Fibroblast of lung (primary cell): ENCODE results near the gene ZDHHC8. TPM values are rescaled to one million over a fixed set of nuclear protein-coding genes. Genes with fewer than 3 reads are reported as not detected.

Experiments
- DNase-seq, 2 donors: peaks; one replicate each; pipeline versions ENCODE4 v3.0.0 to v3.0.0-alpha.2; 2010; ENCODE audit warnings: low read depth in 2 of 2
- H2AFZ ChIP-seq: 2 replicates; pipeline ENCODE4 v1.5.1; 2012; ENCODE audit warnings: low read length, control low read depth, inconsistent platforms
- H3K27ac ChIP-seq: 2 replicates; pipeline ENCODE4 v1.5.1; 2011; ENCODE audit warnings: low read length, control low read depth; ENCODE audit not compliant: insufficient read depth
- H3K27me3 ChIP-seq: 2 replicates; pipeline ENCODE4 v1.5.1; 2011; ENCODE audit warnings: mild to moderate bottlenecking, low read length; ENCODE audit not compliant: control insufficient read depth, insufficient read depth
- H3K36me3 ChIP-seq: 2 replicates; pipeline ENCODE4 v1.5.1; 2011; ENCODE audit warnings: low read length; ENCODE audit not compliant: control insufficient read depth, insufficient read depth
- H3K4me1 ChIP-seq: 2 replicates; pipeline ENCODE4 v1.5.1; 2011; ENCODE audit warnings: low read length; ENCODE audit not compliant: control insufficient read depth, insufficient read depth; ENCODE audit errors: extremely low read depth
- H3K4me2 ChIP-seq: 2 replicates; pipeline ENCODE4 v1.5.1; 2011; ENCODE audit warnings: low read length, control low read depth; ENCODE audit not compliant: insufficient read depth; ENCODE audit errors: extremely low read depth
- H3K4me3 ChIP-seq, 4 experiments: fragments of 200-600 bp in 1 of 4; sonication (generic) in 1 of 4; replicated peaks in 1 of 4; 2 replicates each; pipeline ENCODE4 v1.5.1; 2011 to 2016; ENCODE audit warnings: low read length in 4 of 4, low read depth in 3 of 4, mild to moderate bottlenecking in 3 of 4, control low read depth in 2 of 4, inconsistent platforms in 1 of 4, mixed read lengths in 1 of 4; ENCODE audit not compliant: insufficient read depth in 1 of 4; ENCODE audit errors: control extremely low read depth in 1 of 4
- H3K79me2 ChIP-seq: 2 replicates; pipeline ENCODE4 v1.5.1; 2012; ENCODE audit warnings: mild to moderate bottlenecking, low read length, inconsistent platforms; ENCODE audit not compliant: control insufficient read depth, insufficient read depth
- H3K9ac ChIP-seq: 2 replicates; pipeline ENCODE4 v1.5.1; 2011; ENCODE audit warnings: mild to moderate bottlenecking, low read length, control low read depth; ENCODE audit not compliant: insufficient read depth
- H3K9me3 ChIP-seq: 2 replicates; pipeline ENCODE4 v1.5.1; 2012; ENCODE audit warnings: low read depth, low read length; ENCODE audit not compliant: control insufficient read depth, insufficient read depth
- H4K20me1 ChIP-seq: 2 replicates; pipeline ENCODE4 v1.5.1; 2011; ENCODE audit warnings: low read length; ENCODE audit not compliant: control insufficient read depth, insufficient read depth; ENCODE audit errors: extremely low read depth
- EZH2 ChIP-seq: IDR thresholded peaks from 2 replicates; pipeline ENCODE4 v1.5.1; 2012; ENCODE audit warnings: low read length, control low read depth, mild to moderate bottlenecking; ENCODE audit errors: missing control alignments
- polyA plus RNA-seq, 2 donors: library from polyadenylated mRNA; depleted of rRNA in 1 of 2; stranded (reverse) in 1 of 2; unstranded in 1 of 2; fragments of >200 nt; gene quantifications; 2 replicates each; pipeline ENCODE4 v1.2.1, GENCODE V29; 2011 to 2012; ENCODE audit warnings: missing spikeins in 1 of 2
- total RNA-seq: library from RNA; depleted of rRNA; stranded (reverse); fragments of >200 nt; gene quantifications from 2 replicates; pipeline ENCODE4 v1.2.1, GENCODE V29; 2014
- TF ChIP-seq, protein P1 (sequence below), 2 donors: IDR thresholded peaks in 1 of 2; conservative IDR thresholded peaks in 1 of 2; 1 replicate in 1 of 2; 2 replicates in 1 of 2; pipeline ENCODE4 v1.5.1; 2011 to 2012; ENCODE audit warnings: low read length in 2 of 2, control low read depth in 1 of 2, inconsistent platforms in 1 of 2, low read depth in 1 of 2, mild to moderate bottlenecking in 1 of 2

Gene ZDHHC8
- total and polyA plus RNA-seq, 2 donors (not counting 1 experiment from before 2014, with no cell fraction given), result 6.6 to 26.2 TPM

GRCh38 chr22:20141186-20142077 lies 9.8 kb downstream of the ZDHHC8 start:
- no peaks in the 10 kb centered on the region for H3K9me3 ChIP-seq
- H4K20me1 ChIP-seq, result no peaks in the 10 kb centered on the region
- H3K36me3 ChIP-seq, result peaks cover 18% of the 10 kb centered on the region
- no peak overlapping the region for H2AFZ ChIP-seq
- H3K9ac ChIP-seq, result no peak overlapping the region
- DNase-seq, result peak in 1 of 2 donors; percentile 88
- H3K4me1 ChIP-seq, result no peaks in the 10 kb centered on the region
- no peak overlapping the region for H3K4me3 ChIP-seq
- H3K27me3 ChIP-seq, result no peaks in the 10 kb centered on the region
- H3K79me2 ChIP-seq, result peaks cover 17% of the 10 kb centered on the region
- no peak overlapping the region for H3K4me2 ChIP-seq
- TF ChIP-seq, protein P1, sequence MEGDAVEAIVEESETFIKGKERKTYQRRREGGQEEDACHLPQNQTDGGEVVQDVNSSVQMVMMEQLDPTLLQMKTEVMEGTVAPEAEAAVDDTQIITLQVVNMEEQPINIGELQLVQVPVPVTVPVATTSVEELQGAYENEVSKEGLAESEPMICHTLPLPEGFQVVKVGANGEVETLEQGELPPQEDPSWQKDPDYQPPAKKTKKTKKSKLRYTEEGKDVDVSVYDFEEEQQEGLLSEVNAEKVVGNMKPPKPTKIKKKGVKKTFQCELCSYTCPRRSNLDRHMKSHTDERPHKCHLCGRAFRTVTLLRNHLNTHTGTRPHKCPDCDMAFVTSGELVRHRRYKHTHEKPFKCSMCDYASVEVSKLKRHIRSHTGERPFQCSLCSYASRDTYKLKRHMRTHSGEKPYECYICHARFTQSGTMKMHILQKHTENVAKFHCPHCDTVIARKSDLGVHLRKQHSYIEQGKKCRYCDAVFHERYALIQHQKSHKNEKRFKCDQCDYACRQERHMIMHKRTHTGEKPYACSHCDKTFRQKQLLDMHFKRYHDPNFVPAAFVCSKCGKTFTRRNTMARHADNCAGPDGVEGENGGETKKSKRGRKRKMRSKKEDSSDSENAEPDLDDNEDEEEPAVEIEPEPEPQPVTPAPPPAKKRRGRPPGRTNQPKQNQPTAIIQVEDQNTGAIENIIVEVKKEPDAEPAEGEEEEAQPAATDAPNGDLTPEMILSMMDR (conservative IDR thresholded peaks at IDR 0.05 in 1 of 2, IDR thresholded peaks at IDR 0.05 in 1 of 2; ENCODE audit: low read depth in 1 of 2, low read length in 2 of 2), result no peak
- no peak for TF ChIP-seq EZH2
- H3K27ac ChIP-seq, result peak overlapping the region; percentile 16

DNA sequence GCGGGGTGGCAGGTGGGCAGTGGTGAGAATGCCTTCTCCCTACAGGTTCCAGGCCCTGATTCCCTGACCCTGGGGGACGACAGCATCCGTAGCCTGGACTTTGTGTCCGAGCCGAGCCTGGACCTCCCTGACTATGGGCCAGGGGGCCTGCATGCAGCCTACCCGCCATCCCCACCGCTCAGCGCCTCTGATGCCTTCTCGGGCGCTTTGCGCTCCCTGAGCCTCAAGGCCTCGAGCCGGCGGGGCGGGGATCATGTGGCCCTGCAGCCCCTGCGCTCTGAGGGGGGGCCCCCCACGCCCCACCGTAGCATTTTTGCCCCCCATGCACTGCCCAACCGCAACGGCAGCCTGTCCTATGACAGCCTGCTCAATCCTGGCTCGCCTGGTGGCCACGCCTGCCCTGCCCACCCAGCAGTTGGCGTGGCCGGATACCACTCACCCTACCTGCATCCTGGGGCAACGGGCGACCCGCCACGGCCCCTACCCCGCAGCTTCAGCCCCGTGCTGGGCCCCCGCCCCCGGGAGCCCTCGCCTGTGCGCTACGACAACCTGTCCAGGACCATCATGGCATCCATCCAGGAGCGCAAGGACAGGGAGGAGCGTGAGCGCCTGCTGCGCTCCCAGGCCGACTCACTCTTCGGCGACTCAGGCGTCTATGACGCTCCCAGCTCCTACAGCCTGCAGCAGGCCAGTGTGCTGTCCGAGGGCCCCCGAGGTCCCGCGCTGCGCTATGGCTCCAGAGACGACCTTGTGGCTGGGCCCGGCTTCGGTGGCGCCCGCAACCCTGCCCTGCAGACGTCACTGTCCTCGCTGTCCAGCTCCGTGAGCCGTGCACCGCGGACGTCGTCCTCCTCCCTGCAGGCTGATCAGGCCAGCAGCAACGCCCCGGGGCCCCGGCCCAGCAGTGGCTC lies 11.4 kb downstream of the ZDHHC8 start:
- Histone ChIP-seq H3K4me3 (no peak overlapping the region), H4K20me1 (no peaks in the 10 kb centered on the region), H3K4me1 (no peaks in the 10 kb centered on the region), H3K9ac (no peak overlapping the region), H3K27me3 (no peaks in the 10 kb centered on the region), H3K79me2 (peaks cover 8% of the 10 kb centered on the region), H2AFZ (no peak overlapping the region), H3K36me3 (peaks cover 18% of the 10 kb centered on the region), H3K27ac (no peak overlapping the region), H3K4me2 (no peak overlapping the region), H3K9me3 (no peaks in the 10 kb centered on the region)
- TF ChIP-seq EZH2, result no peak
- DNase-seq, result no peak

GRCh38 chr22:20143883-20144665 lies 12.5 kb downstream of the ZDHHC8 start:
- Histone ChIP-seq H2AFZ (no peak overlapping the region), H3K27me3 (no peaks in the 10 kb centered on the region), H3K79me2 (peaks cover 2% of the 10 kb centered on the region), H3K9ac (no peak overlapping the region), H3K4me2 (no peak overlapping the region), H3K27ac (no peak overlapping the region), H3K4me1 (no peaks in the 10 kb centered on the region), H3K4me3 (no peak overlapping the region), H3K9me3 (no peaks in the 10 kb centered on the region), H4K20me1 (no peaks in the 10 kb centered on the region), H3K36me3 (peaks cover 18% of the 10 kb centered on the region)
- DNase-seq, result no peak
- TF ChIP-seq, protein P1 (conservative IDR thresholded peaks at IDR 0.05 in 1 of 2, IDR thresholded peaks at IDR 0.05 in 1 of 2; ENCODE audit: low read depth in 1 of 2, low read length in 2 of 2), result no peak
- no peak for TF ChIP-seq EZH2
